CD4-positive, alpha-beta T cell treated with Interleukin-15 for 4 hours (primary cell): Measurements from ENCODE around the gene CCDC154.
"Not testable (repeated sequence)": the region's sequence is repeated elsewhere in the genome, so short reads cannot be mapped to it uniquely, and the experiment has no call there.

ENCODE experiments used
- DNase-seq: peaks from one replicate; pipeline ENCODE4 v3.0.0-alpha.2; 2020; ENCODE audit warnings: low spot score

Gene CCDC154, protein sequence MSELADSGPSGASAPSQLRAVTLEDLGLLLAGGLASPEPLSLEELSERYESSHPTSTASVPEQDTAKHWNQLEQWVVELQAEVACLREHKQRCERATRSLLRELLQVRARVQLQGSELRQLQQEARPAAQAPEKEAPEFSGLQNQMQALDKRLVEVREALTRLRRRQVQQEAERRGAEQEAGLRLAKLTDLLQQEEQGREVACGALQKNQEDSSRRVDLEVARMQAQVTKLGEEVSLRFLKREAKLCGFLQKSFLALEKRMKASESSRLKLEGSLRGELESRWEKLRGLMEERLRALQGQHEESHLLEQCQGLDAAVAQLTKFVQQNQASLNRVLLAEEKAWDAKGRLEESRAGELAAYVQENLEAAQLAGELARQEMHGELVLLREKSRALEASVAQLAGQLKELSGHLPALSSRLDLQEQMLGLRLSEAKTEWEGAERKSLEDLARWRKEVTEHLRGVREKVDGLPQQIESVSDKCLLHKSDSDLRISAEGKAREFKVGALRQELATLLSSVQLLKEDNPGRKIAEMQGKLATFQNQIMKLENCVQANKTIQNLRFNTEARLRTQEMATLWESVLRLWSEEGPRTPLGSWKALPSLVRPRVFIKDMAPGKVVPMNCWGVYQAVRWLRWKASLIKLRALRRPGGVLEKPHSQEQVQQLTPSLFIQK

DNA sequence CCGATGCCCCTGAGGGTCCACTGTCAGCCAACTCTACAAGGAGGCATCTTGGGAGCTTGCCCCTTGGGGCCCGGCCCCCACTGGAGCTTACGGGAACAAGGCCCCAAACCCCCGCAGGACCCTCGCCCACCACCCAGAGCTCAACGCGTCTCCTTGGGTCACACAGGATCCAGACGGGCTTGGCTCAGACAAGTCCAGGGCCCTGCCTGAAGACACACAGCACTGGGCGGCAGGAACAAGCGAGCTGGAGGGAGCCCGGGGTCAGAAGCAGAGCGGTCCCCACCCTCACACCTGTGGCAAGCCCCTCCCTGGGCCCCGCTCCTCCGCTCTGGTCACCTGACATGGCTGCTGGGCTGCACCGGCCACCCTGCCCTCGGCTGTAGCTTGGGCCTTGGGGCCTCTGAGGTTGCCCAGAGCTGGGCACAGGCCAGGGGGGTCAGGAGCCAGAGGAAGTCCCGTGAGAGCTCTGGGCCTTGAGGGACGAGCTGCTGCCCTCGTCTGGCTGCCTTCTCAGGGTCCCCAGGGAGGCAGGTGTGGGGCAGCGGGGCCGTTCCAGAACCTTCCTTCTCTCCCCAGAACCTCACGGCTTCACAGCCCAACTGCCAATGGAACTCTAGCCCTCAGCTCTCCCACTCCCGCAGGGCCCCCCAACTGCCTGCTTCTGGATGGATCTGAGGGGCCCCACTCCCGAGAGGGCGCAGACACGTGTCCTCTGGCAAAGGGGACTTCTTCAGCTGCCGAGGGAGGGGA is at the start of gene CCDC154:
Gene CCDC154 (minus strand): TSS at position 577 of the 750 bp plus-strand sequence. CDS start 234 bp downstream, at position 343.
- DNase-seq, result no peak

DNA sequence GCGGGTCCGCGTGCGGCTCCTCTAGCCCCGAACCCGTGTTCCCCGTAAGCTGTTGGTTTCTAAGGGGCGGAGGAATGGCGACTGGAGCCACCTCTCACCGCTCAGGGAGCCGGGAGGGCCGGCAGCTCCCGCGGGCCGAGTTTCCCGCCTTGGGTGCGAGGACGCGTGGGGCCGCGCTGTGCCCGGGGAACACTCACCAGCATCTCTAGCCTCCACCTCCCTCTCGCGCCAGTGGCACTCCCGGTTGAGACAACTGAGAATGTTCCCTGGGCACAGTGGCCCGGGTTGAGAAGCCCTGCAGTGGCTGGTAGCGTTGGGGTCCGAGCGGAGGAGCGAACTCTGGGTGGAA is 49.4 kb upstream of the CCDC154 start:
- DNase-seq, result no peak

DNA sequence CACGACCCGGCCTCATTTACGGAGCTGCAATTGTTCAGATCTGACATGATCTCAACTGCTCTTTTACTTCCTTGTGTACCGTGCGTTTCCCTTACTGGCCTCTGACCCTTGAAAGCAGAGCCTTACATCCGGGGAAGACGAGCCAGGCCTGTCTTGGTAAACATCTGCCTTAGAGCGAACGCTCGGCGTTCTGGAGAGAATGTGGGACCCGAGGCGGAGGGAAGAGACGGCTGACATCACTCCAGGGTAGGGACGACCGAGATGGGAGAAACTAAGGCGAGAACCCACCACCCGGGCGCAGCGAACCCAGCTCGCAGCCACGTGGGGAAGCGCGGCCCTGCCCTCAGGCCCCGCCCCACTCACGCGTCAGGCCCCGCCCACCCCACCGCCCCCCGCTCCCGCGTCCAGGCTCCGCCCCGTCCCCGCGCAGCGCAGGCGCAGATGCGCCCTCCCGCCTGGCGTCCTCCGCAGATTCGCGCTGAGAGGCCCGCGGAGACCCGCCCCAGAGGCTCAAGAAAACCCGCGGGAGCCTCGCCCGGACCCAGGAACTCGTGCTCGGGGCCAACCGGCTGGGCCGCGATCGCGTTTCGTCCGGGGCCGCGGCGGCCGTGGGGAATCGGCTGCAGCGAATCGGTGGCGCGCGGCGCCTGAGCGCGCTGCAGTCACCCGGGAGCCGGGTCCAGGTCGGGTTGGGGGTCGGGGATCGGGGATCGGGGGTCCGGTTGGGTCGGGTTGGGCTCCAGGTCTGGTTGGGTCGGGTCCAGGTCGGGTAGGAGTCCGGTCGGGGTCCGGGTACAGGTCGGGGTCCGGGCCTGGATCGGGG is 48.8 kb upstream of the CCDC154 start, which contains the start of gene TELO2:
Gene TELO2 (plus strand): TSS at position 438 of the 823 bp plus-strand sequence. CDS start 922 bp downstream, outside the sequence.
- DNase-seq, result peak; percentile 86

DNA sequence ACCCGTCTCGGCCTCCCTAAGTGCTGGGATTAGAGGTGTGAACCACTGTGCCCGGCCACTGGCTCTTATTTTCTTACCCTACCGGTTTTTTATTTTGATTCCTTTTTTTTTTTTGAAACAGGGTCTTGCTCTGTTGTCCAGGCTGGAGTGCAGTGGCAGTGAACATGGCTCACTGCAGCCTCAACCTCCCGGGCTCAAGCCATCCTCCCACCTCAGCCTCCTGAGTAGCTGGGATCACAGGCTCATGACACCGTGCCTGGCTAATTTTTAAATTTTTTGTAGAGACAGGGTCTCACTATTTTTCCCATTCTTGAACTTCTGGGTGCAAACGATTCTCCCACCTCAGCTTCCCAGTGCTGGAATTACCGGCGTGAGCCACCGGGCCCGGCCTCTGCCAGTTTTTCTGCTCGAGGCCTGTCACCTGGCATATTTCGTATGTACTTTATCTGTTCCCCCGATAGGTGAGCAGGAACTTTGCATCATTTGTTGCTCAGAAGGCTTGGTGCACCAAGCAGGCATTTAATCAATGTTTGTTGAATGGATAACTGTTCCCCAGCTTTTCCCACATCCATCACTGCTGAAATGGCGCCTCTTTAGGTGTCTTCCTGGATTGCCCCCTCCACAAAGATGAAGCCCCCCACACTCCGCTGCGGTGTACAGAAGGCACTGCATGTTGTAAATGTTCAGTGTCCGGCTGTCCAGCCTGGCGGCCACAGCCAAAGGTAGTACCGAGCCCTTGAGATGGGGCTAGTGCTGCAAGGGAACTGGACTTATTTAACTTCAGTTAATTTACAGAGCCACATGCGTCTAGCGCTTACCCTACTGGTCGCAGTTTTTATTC is 47.9 kb upstream of the CCDC154 start:
- DNase-seq, result no peak

DNA sequence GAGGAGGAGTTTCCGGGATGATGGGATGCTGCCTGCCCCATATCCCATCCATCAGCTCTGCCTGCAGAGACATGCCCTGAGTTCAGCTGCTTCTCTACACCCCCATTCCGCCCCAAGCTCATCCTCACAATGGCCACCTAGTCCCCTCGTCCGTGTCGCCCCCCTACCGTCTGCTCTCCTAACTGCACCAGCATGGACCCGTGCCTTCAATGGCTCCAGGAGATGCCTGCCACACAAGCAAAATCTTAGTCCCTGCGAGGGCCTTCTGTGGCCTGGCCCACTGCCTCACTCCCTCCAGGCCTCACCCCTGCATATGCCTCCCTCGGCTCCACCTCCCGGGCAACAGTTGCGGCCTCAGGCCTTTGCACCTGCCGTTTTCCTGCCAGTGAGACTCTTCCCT is 47.0 kb upstream of the CCDC154 start:
- DNase-seq, result no peak

DNA sequence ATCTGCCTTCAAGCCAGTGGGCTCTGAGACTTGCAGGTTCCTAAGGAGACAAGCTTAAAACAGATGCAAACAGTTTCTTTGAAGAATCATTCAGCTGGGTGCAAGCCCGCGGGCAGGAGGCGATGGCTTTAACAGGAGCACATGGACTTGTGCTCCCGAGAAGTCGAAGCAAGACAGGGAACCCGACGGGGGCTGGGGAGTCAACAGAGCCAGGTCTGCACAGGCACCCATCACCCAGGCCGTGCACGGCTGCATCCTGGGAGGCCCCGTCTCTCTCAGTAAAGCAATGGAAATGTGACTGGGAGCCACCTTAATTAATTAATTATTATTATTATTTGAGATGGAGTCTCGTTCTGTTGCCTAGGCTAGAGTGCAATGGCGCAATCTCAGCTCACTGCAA is 44.7 kb upstream of the CCDC154 start:
- no peak for DNase-seq

DNA sequence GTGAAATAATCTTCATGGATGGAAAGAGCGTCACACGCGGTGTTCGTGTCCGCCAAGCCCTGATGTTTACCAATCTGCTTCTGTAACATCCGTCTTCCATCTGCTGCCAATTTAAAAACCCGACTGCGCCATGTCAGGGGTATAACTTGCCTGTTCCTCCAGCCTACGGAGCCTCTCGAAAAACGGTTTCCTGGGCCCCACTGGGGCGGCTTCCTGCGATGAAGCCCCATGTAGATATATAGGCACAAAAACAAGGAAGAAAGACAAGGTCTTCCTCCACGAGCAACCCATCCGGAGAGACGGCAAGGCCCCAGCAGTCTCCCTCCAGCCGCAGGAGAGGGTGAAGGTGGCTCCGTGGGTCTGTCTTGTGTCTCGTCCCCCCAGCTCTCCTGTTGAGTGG is 44.3 kb upstream of the CCDC154 start, which contains the start of gene PTX4:
Gene PTX4 (minus strand): TSS at position 326 of the 400 bp plus-strand sequence. CDS start 35 bp downstream, at position 291.
- DNase-seq, result no peak

DNA sequence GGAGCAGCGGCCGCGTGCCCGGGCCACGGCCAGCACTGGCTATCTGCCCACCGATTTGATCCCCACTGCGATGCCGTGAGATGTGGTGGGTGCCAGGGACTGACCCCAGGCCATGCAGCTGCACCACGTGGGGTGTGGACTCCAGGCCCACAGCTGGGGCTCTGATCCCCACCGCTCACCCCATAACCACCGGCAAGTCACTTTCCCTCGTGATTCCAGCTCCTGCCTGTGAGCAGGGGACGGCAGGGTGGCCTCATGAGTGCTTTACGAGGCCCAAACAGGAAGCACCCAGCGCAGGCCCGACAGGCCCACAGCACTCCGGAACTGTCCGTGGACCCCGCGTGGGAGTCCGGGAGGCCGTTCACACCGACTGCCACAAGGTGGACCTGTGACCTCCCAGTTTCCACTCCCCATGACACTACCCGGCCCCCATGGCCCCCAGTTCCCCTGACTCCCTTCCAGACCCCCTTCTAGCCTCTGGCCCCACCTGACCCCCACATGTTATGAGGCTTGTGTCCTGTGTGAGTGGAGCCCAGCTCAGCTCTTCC is 43.8 kb upstream of the CCDC154 start:
- DNase-seq, result no peak

DNA sequence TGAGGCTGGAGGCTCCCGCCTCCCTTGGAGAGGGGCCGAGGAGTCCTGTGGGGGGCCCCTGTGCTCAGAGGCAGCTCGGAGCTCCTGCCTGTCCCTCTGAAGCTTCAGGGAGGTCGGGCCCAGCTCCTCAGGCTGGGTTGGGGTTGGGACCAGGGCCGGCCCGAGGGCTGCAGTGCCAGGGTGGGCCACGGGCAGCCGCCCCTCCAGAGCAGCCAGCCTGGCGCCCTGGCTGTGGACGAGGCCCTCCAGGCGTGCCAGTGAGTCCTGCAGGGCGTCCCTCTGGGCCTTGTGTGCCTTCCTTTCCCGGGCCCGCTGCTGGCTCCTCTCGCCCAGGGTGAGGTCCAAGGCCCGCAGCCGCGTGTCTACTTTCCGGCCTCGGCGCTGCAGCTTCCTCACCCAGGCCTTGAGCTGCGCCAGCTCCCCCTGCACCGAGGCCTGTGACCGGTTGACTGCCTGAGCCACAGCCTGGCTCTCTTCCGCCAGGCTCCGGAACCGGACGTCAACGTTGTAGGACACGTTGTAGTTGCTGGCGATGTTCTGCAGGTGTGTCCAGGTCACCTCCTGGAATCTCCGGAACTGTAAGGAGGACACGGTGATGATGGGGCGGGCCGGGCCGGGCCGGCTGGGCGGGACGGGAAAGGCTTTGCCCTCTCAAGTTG is 43.2 kb upstream of the CCDC154 start:
- no peak for DNase-seq

DNA sequence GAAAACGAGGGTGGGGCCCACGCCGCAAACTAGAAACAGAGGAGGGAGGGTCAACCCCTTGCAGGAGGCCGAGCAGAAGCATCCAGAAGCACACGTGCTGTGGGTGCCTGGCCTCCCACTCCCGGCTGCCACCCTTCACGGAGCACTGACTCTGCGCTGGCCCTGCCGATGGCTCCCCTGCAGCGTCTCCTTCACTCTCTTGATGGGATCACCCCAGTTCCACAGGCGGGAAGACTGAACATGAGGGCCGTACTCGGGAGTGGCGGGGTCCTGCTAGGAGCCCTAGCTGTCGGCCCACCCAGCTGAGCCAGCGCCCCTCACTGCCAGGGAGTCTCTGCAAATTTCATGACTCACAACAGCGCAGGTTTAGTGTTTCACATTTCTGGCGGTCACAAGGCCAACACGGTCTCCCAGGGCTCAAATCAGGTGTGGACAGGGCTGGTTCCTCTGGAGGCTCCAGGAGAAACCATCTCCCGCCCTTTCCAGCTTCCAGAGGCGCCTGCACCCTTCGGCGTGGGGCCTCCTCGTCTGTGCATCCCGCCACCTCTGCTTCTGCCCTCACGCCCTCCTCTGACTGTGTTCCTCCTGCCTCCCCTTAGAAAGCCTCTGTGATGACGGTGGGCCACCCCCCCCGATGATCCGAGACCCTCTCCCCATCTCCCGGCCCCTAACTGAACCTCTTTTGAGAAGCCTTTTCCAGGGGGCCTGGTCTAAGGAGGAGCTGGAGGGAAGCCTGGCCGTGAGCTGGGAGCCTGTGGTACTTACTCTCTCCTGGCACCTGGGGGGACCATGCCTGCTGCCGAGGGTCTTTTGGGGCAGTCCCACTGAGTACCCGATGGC is 42.4 kb upstream of the CCDC154 start:
- DNase-seq, result no peak

DNA sequence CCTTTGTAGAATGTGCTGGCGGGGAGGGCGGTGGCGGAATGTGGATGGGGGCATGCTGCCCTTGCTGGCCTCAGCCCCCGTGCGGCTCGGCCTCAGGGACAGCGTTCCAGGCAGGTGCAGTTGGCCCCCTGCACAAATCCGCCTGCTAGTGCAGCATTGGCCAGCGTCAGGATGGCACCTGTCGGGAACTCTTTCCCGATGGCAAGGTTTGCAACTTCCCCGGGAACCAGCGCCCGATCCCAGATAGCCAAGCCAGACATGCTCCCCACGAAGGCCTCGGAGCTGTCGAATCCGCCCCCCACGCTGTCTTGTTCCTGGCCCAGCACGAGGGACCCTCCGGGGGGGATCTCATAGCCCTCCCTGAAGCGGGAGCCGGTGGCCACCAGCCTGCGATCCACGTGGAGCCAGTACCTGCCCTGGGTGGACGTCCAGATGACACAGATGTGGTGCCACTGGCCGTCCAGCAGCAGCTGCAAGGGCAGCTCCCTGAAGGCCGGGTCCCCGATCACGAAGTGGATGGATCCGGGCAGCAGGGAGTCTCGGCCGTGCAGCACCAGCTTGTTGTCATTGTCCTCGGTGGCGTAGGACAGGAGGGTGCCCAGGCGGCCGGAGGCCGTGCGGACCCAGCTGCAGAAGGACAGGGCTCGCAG is 41.6 kb upstream of the CCDC154 start:
- DNase-seq, result no peak

DNA sequence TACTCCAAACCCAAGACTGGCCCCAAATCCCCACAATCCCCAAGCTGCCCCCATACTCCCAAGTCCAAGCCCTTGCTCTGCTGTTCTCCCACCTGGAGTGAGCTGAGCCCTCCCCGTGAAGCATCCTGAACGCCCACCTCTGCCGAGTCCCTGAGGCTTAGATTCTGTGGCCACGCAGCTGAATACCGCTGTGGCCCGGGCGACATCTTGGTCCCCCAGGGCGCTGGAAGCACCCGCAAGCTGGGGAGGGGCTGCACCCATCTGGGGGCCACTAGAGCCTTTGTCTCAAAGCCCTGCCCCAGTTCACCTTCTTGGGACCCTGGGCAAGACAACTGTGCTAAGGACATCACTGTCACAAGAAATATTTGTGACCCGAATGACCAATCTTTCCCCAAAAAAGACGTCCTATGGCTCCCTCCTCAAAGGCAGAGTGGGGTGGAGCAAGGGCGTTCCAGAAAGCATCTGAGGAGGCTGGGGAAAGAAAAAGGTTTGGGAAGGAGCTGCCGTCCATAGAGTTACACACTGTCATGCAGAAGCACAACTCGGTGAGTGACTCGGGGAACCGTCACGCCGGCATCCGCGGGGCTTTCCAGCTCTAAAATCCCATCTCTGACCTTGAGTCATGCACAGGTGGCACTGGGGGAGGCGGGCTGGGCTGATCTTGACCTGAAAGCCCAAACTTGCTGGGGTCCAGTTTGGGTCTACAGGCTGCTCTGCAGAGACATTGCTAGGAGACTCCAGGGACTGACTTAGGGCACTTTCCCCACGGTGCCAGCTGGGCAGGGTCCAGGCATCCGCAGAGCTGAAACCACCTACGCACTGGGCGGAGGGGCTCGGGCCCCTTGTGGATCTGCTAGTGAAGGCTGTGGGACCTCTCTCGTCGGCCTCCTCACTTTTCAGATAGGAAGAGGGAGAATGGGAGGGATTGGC is 37.8 kb upstream of the CCDC154 start:
- DNase-seq, result no peak

DNA sequence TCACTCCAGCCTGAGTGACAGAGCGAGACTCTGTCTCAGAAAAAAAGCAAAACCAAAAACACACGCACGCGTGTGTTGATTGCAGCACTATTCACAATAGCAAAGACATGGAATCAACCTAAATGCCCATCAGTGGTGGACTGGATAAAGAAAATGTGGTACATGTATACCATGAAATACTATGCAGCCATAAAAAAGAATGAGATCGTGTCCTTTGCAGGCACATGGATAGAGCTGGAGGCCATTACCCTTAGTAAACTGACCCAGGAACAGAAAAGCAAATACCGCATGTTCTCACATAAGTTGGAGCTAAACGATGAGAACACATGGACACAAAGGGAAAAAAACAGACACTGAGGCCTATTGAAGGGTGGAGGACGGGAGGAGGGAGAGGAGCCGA is 34.6 kb upstream of the CCDC154 start:
- not testable (repeated sequence) for DNase-seq

DNA sequence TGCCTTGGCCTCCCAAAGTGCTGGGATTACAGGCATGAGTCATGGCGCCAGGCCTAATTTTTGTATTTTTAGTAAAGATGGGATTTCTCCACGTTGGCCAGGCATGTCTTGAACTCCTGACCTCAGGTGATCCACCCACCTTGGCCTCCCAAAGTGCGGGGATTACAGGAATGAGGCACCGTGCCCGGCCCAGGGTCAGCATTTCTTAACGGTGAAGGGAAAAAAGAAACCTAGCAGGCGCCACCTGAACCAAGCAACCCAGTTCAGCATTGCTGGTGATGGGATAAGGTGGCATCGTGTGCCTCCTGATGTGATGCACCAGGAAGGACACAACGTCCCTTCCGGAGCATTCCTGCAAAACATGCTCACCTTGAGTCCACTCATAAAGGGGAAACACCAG is 32.7 kb upstream of the CCDC154 start:
- DNase-seq, result no peak

DNA sequence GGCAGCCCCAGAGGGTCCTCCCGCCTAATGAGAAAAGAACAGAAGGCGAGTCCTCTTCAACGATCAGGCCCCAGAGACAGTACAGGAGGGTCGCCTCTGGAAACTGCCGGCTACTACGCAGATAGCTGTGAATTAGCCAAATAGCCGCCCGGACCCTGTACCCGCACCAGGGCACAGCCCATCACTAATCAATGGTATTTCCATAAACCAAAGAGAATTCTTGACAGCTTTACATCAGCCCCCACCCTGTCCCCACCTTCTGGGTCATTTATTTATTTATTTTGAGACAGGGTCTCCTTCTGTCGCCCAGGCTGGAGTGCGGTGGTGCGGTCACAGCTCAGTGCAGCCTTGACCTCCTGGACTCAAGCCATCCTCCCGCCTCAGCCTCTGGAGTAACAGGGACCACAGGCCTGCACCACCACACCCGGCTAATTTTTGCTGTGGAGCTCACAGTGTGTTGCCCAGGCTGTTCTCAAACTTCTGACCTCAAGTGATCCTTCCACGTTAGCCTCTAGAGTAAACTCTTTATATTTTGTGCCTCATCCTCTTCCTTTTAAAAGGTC is 31.3 kb upstream of the CCDC154 start:
- no peak for DNase-seq

DNA sequence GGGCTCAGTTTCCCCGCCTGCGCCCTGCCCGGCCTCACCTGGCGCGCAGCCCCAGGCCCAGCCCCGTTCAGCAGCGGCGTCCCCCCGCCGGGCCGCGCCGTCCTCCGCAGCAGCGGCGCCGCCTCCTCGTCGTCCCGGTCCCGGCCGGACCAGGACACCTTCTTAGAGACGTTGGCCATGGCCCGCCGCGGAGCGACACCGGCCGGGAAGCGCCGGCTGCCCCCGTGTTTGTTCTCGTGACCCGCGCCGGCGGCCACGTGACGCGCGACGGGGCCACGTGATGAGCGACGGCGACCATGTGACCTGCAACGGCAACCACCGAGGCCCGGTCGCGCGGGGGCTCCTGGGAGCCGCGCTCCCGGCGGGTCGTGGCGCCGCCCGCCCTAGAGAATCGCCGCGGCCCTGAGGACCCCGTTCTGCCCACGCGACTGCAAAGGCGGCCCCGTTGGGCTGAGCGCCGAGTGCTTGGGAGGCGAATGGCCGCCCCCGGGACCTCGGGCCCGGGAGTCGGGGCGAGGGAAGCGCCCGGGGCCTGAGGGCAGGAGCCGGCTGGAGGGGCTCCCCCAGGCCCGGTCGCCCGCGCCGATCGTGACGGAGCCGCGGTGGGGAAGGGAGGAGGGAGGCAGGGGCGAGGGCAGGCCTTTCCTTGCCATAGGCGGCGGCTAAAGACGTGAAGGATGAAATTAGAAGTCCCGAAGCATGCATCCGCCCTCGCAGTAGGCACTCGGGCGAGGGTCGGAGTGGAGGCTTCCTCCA is 30.6 kb upstream of the CCDC154 start, which contains the start of gene CLCN7:
Gene CLCN7 (minus strand): TSS at position 233 of the 756 bp plus-strand sequence. CDS start 54 bp downstream, at position 179.
- DNase-seq, result peak; percentile 83
